Measurements from ENCODE around the gene RTKN2.

GRCh38 chr10:62237506-62237905, 31.1 kb downstream of the RTKN2 start:
- TF ChIP-seq CTCF (IDR thresholded peaks at IDR 0.05) (no peak), POLR2A (IDR thresholded peaks at IDR 0.05) (no peak)
